HG03442 (cell line): ENCODE data around the gene LRMDA.
"Not testable (repeated sequence)": the region's sequence is repeated elsewhere in the genome, so short reads cannot be mapped to it uniquely, and the experiment has no call there.

Experiments
- ATAC-seq: cut with Tn5 transposase; IDR thresholded peaks from one replicate; pipeline ENCODE4 v1.9.1; 2021; ENCODE audit warnings: mild to moderate bottlenecking, moderate library complexity; ENCODE audit not compliant: unreplicated experiment

Gene LRMDA

GRCh38 chr10:75764974-75765788 is 333.8 kb downstream of the LRMDA start:
- no peak for ATAC-seq

GRCh38 chr10:75765789-75766096 is 334.3 kb downstream of the LRMDA start:
- no peak for ATAC-seq

- ATAC-seq, result no peak
These were observed 334.7 kb downstream of the LRMDA start for GRCh38 chr10:75766106-75766505.

DNA sequence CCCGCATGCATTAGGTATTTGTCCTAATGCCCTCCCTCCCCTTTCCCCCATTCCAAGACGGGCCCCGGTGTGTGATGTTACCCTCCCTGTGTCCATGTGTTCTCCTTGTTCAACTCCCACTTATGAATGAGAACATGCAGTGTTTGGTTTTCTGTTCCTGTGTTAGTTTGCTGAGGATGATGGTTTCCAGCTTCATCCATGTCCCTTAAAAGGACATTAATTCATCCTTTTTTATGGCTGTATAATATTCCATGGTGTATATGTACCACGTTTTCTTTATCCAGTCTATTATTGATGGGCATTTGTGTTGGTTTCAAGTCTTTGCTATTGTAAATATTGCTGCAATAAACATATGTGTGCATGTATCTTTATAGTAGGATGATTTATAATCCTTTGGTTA is 335.3 kb downstream of the LRMDA start:
- ATAC-seq, result not testable (repeated sequence)

GRCh38 chr10:75770626-75771081 is 339.2 kb downstream of the LRMDA start:
- ATAC-seq, result no peak

GRCh38 chr10:75771606-75772005 is 340.2 kb downstream of the LRMDA start:
- no peak for ATAC-seq

GRCh38 chr10:75772153-75772887 is 340.9 kb downstream of the LRMDA start:
- ATAC-seq, result no peak

GRCh38 chr10:75773231-75773780 is 341.9 kb downstream of the LRMDA start:
- no peak for ATAC-seq

DNA sequence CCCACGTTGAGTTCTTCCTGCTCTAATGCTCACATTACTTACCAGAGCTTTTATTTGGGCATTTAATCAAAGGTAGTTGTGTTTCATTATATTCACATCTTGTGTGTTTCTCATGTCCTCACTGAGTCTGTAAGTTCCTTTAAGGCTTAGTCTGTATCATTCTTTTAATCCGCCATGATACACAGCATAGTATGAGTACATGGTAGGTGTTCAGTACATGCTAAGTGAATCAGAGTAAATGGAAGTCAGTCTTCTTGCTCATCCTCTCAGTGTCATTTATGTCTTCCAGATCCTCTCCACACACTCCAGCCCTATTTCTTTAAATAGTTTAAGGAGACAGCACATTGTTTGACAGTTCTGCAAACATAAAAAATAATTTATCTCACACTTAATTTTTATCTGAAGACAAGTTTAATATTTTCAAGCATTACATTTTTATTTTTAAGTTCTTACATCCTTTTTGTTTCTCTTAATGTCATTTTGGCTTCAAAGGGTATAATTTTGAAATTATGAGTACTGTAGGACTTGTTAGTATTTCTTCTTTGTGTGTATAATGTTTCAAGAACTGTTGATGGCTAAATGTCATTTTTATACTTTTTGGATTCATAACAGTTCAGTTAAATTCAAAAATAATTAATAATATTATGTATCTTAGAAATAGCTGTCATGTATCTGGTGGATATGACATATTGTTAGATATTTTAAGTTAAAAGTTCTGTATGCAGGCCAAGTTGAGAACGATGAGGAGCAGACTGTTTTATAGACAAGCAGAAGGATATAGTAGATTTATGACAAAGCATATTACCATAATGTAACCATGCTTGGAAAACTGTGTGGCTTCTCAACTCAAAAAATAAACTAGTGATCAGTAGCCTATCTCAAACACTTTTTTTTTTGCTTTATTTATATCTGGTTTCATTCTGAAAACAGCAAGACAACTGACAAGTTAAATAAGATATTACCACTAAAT is 342.7 kb downstream of the LRMDA start:
- ATAC-seq, result no peak

DNA sequence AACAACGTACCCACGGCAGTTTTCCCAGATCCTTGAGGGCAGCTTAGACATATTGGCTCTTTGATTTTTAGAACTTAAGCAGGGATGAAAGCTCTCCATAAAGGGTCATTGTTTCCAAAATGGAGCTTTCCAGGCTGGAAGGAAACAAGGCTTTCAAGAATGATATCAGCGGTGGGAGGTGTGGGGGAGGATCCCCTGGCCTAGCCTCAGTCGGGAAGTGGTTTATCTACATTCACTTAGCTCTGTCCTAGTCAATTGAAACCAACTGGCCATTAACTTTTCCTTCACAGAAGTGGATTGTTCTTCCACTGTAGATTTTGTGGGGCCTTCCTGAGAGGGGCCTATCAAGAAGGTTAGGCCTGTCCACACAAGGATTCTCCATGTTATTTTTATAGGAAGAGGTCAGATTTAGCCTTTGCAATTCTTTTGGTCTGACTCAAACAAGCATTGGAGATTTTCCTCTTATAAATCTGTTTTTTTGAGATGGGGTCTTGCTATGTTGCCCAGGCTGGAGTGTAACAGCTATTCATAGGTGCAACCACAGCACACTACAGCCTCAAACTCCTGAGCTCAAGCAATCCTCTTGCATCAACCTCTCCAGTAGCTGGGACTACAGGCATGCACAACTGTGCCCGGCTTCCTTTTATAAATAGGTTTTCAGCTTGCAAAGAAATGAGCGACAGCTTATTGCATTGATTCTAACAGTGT is 343.5 kb downstream of the LRMDA start:
- no peak for ATAC-seq

GRCh38 chr10:75776738-75777504 is 345.5 kb downstream of the LRMDA start:
- no peak for ATAC-seq

- ATAC-seq, result no peak
These were observed 347.2 kb downstream of the LRMDA start for GRCh38 chr10:75778665-75779064.

DNA sequence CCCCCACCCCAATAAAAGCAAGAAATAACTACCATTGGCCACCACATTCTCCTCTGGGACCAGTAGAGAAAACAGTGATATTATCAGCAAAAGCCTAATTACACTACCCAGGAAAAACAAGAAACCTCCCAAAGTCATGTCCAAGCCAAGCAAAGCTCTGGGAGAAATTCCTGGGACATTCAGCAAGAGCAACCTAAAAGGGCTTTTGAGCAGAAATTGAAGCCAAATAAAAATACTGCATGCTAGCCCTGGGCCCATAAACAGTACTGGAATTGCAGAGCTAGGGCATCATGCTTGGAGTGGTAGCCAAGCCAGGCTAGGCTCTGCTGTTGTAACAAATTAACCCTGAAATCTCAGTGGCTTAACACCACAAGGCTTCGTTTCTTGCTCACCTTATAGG is 347.9 kb downstream of the LRMDA start:
- ATAC-seq, result no peak

GRCh38 chr10:75782463-75783248 is 351.2 kb downstream of the LRMDA start:
- ATAC-seq, result no peak

DNA sequence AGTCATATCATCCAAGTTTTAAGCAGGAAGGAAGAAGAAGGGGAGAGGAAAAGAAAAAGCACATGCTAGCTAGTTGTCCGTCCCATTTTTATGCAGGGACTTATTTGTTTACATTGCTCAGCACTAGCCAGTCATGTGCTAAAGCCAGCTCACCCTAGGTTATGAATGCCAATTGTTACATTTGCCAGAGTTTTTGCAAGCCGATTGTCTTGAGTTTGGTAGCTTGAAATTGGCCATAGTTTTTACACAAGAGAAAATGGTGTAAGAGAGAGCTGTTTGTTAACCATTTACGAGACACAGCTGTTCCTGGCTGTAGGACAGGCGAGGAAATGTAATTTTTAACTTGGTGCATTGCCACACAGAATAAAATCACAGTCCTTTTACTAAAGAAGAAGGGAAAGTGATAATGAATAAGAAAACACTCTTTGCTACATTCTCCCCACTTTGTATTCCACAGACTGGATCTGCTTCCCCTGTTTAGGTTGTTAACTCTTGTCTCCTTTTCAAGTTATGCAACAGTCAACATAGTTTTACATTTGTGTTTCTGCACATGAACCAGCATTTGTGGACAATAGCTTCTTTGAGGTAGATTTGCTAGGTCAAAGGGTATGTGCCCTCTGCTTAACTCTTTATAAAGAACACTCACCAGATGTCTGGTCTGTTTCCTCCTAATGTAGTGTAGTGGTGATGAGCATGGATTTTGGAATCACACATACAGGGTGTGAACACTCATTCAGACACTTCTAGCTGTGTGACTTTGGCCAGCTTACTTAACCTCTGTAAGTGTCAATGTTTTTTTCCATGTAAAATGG is 357.2 kb downstream of the LRMDA start:
- no peak for ATAC-seq

DNA sequence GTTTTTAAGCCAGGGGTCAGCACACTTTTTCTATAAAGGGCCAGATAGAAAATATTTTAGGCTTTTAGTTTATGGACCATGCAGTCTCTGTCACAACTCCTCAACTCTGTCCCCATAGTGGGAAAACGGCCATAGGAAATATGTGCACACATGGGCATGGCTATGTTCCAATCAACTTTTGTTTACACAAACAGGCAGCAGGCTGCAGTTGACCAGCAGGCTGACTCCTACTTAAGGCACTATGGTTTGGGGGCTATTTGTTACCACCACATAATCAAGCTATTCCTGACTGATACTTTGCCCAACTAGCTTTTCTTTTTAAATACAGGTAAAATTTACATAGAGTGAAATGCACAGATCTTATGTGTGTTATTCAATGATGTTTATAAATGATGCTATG is 362.4 kb downstream of the LRMDA start:
- ATAC-seq, result no peak

DNA sequence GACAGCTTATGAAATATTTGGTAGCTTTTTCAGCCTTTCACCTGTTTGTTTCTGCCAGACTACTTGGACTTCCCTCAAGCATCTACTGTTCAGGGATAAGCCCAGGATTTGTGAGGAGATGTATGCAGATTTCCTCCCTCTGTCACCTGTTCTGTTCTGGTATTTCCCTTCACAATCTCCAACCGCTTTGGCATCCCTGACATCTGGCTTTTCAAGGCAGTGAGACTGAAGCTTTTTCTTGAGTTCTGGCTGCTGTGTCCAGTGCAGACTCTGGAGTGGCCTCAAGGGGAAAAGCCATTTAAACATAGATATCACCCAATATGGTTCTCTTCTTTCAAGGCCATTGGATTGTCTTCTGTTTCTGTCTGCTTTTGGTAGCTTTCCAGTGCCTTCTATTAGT is 369.7 kb downstream of the LRMDA start:
- no peak for ATAC-seq

DNA sequence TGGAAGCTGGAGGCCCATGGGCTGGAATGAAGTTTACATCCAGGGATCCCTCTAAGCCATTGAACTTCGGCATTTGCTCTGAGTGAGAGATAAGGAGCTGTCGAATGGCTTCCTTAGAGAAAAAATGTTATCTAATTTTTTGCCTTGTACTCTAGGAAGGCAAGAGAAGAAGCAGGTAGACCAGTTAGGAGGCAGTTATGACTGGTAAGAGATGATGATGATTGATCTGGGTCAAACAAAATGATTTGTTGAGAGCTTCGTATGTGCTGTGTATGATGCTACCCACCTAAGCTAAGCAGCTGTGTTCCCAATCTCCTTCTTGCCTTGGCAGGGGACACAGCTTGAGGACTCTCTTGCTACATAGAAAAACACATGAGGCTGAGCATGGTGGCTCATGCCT is 370.2 kb downstream of the LRMDA start:
- ATAC-seq, result no peak
